LoVo (cell line): ENCODE results near the gene EIF3D.

ENCODE experiments used
- DNase-seq: peaks from one replicate; pipeline ENCODE4 v3.0.0-alpha.2; 2016; ENCODE audit warnings: low spot score

EIF3D gene

DNA sequence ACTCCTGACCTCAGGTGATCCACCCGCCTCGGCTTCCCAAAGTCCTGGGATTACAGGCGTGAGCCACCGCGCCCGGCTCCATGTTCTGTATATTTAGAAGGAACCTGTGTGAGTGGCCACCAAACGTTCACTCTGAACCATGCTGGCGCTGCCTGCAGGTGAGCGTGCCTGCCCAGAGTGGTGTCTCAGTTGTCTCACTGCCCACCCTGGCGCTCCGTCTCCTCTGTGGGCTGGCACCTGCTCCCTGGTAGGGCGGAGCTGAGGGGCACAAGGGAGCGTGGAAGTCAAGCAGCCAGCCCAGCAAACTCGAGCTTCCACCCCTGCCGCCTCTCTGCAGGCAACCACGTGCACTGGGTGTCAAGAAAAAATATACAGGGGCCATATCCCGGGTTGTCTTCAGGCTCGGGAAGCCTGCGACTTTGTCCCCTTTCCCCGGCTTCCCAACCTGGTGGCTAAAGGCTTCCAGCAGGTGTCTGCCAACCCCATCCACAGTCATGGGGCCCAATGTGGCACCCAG lies 64.2 kb downstream of the EIF3D start:
- DNase-seq = no peak

DNA sequence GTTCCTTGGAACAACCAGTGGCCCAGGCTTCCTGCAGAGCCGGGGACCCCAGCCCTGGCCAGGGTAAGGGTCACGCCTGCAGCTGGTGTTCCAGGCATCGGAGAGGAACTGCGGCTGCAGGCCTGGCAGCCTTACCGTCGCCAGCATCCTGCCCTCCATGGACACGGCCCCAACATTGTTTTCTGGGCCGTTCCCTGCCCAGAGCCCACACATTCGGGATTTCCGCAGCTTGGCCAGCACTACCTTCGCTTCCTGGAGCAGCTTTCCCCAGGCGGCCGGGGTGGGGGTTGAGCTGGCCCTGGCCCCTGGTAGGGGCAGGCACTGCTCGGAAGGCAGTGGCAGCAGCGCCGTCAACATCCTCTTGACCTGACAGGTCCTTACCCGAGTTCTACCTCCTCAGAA lies 65.2 kb downstream of the EIF3D start:
- DNase-seq = no peak

DNA sequence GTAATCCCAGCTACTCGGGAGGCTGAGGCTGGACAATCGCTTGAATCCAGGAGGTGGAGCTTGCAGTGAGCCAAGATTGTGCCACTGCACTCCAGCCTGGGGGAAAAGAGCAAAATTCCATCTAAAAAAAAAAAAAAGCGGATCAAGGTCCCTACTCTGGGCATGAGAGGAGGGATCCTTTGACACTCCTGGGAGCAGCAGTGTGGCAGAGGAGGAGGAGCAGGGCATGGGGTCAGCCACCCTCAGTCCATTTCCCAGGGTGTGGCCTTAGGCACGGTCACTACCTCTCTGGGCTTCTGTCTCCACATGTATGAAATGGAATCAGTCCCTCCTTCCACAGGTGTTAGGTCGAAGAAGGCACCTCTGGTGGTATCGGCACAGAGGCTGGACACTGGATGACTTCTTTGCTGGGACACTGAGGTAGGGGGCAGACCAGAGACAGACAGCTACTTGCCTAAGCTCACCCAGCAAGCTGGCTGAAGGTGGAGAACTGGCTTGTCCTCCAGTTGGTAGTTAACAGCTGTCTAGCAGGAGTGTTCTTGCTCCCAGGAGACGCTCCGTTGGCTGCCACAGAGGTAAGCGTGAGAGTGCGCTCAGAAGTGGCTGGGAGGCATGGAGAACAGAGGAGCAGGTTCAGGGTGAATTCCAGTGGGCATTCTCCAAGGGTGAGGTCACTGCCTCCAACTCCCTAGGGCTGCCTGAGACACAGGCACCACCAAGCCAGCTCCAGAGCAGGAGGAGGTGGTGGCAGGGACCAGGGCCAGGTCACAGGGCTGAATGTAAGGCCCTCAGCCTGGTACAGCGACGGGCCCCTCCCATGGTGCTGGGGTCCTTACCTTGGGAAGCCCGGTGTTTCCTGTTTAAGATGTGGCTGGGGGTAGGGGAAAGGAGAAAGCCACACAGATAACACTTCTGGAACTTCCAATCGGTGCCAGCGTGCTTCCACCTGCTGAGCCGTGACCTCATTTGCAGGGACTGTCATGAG lies 67.0 kb downstream of the EIF3D start:
- peak; percentile 50 for DNase-seq
